A673 (cell line): ENCODE results near the gene CNTNAP4.

Experiments
- EZH2 ChIP-seq: fragments of 200-600 bp; sonication (generic); IDR thresholded peaks from 2 replicates; pipeline ENCODE4 v1.6.1; 2017; ENCODE audit warnings: borderline replicate concordance, low read depth, mild to moderate bottlenecking, mixed read lengths, antibody characterized with exemption, low read length; ENCODE audit not compliant: poor library complexity, severe bottlenecking
- TF ChIP-seq, protein P1 (sequence below): fragments of 300-800, 200-600 bp; sonication (generic); conservative IDR thresholded peaks from 2 replicates; pipeline ENCODE4 v1.5.1; 2017; ENCODE audit warnings: low read depth, mild to moderate bottlenecking, antibody characterized with exemption, low read length, moderate library complexity, mixed read lengths

DNA sequence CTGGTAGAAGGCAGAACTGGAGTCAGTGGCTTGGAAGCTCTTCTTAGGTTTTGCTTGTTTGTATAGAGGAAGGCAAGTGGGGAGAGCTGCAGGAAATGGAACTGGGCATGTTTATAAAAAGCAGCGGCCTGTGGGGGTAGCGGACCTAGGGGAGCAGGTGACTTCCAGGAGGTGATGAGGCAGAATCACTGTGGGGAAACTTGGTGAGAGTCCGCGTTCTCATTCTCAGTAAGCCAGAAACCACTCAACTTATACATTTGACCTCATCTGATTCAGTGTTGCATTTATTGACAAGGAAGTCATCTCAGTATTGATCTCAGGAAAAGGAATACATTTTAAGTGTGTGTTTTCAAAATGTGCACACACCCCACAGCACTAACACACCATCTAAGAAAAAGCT lies 299.8 kb downstream of the CNTNAP4 start:
- TF ChIP-seq, protein P1, sequence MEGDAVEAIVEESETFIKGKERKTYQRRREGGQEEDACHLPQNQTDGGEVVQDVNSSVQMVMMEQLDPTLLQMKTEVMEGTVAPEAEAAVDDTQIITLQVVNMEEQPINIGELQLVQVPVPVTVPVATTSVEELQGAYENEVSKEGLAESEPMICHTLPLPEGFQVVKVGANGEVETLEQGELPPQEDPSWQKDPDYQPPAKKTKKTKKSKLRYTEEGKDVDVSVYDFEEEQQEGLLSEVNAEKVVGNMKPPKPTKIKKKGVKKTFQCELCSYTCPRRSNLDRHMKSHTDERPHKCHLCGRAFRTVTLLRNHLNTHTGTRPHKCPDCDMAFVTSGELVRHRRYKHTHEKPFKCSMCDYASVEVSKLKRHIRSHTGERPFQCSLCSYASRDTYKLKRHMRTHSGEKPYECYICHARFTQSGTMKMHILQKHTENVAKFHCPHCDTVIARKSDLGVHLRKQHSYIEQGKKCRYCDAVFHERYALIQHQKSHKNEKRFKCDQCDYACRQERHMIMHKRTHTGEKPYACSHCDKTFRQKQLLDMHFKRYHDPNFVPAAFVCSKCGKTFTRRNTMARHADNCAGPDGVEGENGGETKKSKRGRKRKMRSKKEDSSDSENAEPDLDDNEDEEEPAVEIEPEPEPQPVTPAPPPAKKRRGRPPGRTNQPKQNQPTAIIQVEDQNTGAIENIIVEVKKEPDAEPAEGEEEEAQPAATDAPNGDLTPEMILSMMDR, result no peak
- TF ChIP-seq EZH2, result no peak
